HG03095 (cell line): ENCODE data around the gene FOXN3.
A peak's percentile ranks its signal among the peaks of the same experiment; 100 is the strongest.
"Not testable (repeated sequence)": the region's sequence is repeated elsewhere in the genome, so short reads cannot be mapped to it uniquely, and the experiment has no call there.

ENCODE experiments used
- ATAC-seq: cut with Tn5 transposase; IDR thresholded peaks from one replicate; pipeline ENCODE4 v1.9.1; 2021; ENCODE audit warnings: moderate library complexity; ENCODE audit not compliant: unreplicated experiment

FOXN3 gene

GRCh38 chr14:89178800-89179535 is 238.1 kb downstream of the FOXN3 start:
- no peak for ATAC-seq

GRCh38 chr14:89178376-89178775 is 238.7 kb downstream of the FOXN3 start:
- ATAC-seq = no peak

GRCh38 chr14:89175881-89176799 is 240.9 kb downstream of the FOXN3 start:
- ATAC-seq = no peak

GRCh38 chr14:89171628-89172027 is 245.4 kb downstream of the FOXN3 start:
- ATAC-seq = no peak

GRCh38 chr14:89171168-89171567 is 245.9 kb downstream of the FOXN3 start:
- ATAC-seq = no peak

- no peak for ATAC-seq
Measured at GRCh38 chr14:89167705-89168104, 249.3 kb downstream of the FOXN3 start.

- ATAC-seq = no peak
Measured at GRCh38 chr14:89166633-89167032, 250.4 kb downstream of the FOXN3 start.

GRCh38 chr14:89165189-89166181 is 251.5 kb downstream of the FOXN3 start:
- ATAC-seq = peak; percentile 68

- ATAC-seq = peak; percentile 22
Measured at GRCh38 chr14:89164168-89165073, 252.6 kb downstream of the FOXN3 start.

- no peak for ATAC-seq
Measured at GRCh38 chr14:89163031-89163636, 253.9 kb downstream of the FOXN3 start.

- ATAC-seq = no peak
Measured at GRCh38 chr14:89162586-89162985, 254.4 kb downstream of the FOXN3 start.

- no peak for ATAC-seq
Measured at GRCh38 chr14:89160437-89160836, 256.6 kb downstream of the FOXN3 start.

- ATAC-seq = no peak
Measured at GRCh38 chr14:89158701-89159100, 258.3 kb downstream of the FOXN3 start.

- ATAC-seq = not testable (repeated sequence)
Measured at GRCh38 chr14:89158104-89158503, 258.9 kb downstream of the FOXN3 start.

GRCh38 chr14:89155491-89155890 is 261.5 kb downstream of the FOXN3 start:
- ATAC-seq = no peak

GRCh38 chr14:89151693-89152092 is 265.3 kb downstream of the FOXN3 start:
- ATAC-seq = not testable (repeated sequence)

- ATAC-seq = no peak
Measured at GRCh38 chr14:89146274-89146673, 270.8 kb downstream of the FOXN3 start.

- ATAC-seq = no peak
Measured at GRCh38 chr14:89144642-89145041, 272.4 kb downstream of the FOXN3 start.

GRCh38 chr14:89144066-89144465 is 273.0 kb downstream of the FOXN3 start:
- no peak for ATAC-seq
